Fibroblast of mammary gland (primary cell): ENCODE results near the gene SH3BP4.
A peak's percentile ranks its signal among the peaks of the same experiment; 100 is the strongest.

ENCODE experiments used
- DNase-seq: peaks from one replicate; pipeline ENCODE4 v3.0.0-alpha.2; 2010; ENCODE audit warnings: low read depth
- H3K4me3 ChIP-seq: 2 replicates; pipeline ENCODE4 v1.5.1; 2011; ENCODE audit warnings: low read depth, mild to moderate bottlenecking, low read length, moderate library complexity; ENCODE audit not compliant: control insufficient read depth
- TF ChIP-seq, protein P1 (sequence below): conservative IDR thresholded peaks from 2 replicates; pipeline ENCODE4 v1.5.1; 2011; ENCODE audit warnings: low read depth, low read length, inconsistent platforms; ENCODE audit not compliant: control insufficient read depth, insufficient read depth

SH3BP4 gene

DNA sequence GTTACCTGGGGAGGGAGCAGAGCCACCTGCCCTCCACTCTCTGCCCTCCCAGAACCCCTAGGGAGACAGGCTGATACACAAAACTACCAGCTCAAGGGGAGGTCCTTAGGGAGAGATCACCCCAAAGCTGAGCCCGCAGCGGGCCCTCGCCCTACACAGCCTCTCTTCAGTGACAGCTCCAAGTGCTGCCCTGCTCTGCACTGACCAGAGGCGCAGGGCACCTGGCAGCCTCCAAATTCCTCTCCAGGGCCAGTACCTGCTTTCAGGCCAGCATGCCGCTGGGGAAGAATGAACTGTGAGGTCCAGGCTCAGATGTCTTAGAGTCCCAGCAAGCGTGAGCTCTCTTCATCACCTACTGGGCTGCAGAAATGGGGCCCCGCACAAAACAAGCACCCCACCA lies 11.3 kb upstream of the SH3BP4 start:
- no peak overlapping the region for H3K4me3 ChIP-seq
- TF ChIP-seq, protein P1, sequence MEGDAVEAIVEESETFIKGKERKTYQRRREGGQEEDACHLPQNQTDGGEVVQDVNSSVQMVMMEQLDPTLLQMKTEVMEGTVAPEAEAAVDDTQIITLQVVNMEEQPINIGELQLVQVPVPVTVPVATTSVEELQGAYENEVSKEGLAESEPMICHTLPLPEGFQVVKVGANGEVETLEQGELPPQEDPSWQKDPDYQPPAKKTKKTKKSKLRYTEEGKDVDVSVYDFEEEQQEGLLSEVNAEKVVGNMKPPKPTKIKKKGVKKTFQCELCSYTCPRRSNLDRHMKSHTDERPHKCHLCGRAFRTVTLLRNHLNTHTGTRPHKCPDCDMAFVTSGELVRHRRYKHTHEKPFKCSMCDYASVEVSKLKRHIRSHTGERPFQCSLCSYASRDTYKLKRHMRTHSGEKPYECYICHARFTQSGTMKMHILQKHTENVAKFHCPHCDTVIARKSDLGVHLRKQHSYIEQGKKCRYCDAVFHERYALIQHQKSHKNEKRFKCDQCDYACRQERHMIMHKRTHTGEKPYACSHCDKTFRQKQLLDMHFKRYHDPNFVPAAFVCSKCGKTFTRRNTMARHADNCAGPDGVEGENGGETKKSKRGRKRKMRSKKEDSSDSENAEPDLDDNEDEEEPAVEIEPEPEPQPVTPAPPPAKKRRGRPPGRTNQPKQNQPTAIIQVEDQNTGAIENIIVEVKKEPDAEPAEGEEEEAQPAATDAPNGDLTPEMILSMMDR = no peak
- no peak for DNase-seq

DNA sequence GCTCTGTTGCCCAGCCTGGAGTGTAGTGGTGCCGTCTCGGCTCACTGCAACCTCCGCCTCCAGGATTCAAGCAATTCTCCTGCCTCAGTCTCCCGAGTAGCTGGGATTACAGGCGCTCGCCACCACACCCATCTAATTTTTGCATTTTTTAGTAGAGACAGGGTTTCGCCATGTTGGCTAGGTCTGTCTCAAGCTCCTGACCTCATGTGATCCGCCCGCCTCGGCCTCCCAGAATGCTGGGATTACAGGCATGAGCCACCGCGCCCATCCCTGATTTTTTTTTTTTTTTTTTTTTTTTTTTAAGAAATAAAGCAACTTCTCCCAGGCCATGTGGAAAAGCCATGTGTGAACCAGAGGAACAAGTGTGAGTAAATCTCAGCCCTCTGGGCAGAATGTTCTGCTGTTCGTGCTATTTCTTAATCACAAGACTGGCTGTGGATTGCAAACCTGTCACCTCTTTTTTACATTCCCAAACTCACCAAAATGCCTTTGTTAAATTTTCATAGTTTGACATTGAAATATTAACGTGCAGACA lies 6.4 kb upstream of the SH3BP4 start:
- TF ChIP-seq, protein P1 = no peak
- DNase-seq = no peak
- no peak overlapping the region for H3K4me3 ChIP-seq

DNA sequence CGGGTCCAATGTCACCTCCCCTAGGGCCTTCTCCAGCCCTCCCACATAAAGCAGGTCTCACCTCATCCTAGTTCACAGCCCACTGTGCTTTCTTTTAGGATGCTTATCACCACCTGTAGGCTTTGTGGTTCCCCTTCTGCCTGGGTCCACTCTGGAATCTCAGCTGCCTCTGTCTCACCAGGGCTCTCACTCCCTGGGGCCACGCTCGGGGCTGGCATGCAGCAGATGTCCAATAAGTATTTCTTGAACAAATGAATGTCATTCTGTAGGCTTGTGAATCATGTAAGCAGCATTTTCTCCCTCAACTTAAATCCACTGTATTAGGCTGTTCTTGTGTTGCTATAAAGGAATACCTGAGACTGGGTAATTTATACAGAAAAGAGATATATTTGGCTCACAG lies 4.3 kb upstream of the SH3BP4 start:
- TF ChIP-seq, protein P1 = no peak
- no peak for DNase-seq
- no peak overlapping the region for H3K4me3 ChIP-seq

DNA sequence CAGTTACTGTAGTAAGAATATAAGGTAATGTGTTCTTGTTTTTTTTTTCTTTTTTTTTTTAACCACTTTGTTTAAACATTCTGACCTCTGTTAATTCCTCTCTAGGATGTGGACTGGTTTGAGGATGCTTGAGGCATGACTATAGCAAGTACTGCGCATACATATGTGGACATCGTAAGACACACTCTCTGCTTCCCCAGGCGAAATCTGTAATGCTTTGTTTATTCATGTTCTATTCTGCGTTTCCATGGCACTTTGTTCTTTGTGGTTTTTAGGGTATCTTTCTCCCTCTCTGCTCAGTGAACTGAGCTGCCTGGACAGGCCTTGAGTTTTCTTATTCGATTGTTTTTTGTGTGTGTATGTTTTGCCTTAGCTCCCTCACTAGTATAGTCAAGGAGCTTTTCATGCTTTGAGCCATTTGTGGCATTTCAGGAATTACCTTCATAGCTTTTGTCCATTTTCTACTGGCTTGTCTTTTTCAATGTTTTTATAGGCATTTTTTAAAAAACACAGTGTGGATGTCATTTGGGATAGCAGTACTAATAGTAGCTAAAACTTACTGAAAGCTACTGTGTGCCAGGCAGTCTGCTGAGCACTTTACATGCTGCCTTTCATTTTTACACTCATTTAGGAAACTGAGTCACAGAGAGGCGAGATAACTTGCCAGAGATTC lies 1.9 kb upstream of the SH3BP4 start:
- peak; percentile 98 for DNase-seq
- TF ChIP-seq, protein P1 = no peak
- H3K4me3 ChIP-seq = no peak overlapping the region

DNA sequence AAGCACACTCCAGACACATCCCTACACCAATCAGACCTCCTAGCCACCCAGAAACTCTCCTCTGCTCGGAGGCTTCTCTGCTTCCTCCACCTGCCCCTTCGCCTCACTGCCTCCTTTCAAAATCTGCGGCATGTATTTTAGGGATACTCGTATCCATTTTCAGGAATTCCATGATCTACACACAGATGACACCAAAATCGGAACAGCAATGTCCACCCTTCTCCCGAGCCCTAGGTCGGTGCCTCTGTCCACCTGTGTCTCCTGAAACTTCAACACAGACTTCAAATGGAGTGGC lies 1.4 kb upstream of the SH3BP4 start:
- H3K4me3 ChIP-seq = no peak overlapping the region
- TF ChIP-seq, protein P1 = no peak

DNA sequence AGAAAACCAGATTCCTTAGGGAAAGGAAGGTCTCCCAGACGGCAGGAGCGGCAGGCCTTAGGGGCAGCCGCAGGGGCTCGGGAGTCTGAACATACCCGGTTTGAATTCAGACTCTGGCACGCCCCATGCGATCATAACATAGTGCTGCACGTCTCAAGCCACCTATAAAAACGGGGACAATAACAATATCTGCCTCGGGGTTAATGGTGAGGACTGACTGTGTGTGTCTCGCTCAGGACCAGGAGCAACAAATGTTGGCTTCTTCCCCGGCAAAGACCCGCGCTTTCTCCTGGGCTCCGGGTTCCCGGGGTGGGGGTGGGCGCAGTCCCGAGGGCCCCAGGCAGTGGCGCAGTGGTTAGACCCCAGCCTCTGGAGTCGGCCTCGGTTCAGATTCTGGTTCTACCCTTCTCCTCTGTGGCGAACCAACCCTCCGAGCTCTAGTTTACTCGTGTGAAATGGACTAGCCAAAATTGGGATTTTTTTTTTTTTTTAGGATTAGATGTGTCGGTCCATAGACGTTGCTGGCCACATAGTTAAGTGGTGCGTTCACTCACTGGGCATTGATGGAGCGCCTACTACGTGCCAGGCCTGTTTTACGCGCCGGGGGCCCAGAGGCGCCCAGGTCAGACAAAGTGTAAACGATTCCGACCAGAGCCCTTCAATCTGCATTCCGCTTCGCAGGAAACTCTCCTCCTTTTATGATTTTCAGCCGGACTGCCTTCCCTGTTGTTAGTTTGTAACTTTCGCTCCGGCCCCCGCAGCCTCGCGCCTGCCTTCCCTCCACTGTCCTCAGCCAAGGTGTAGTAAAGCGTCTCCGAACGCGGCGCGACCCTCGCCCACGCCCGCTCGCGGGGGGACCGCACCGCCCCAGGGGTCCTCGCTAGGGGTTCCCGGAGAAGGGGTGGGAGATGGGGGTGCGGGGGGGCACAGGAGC lies 820 bp upstream of the SH3BP4 start:
- peak; percentile 55 for DNase-seq
- TF ChIP-seq, protein P1 = no peak
- H3K4me3 ChIP-seq = peak overlapping the region; percentile 46

More for the DNA sequence above, 1.4 kb upstream of the SH3BP4 start:
- no peak for DNase-seq
